ENCODE measurements around the gene ZFR2. TPM values are rescaled to one million over a fixed set of nuclear protein-coding genes. Genes with fewer than 3 reads are reported as not detected.

Gene ZFR2
- total and polyA plus RNA-seq, 2 of the 8 experiments (the other 6 are each of a cell fraction or from before 2014, with no cell fraction given) = 14.5 to 28.4 TPM

DNA sequence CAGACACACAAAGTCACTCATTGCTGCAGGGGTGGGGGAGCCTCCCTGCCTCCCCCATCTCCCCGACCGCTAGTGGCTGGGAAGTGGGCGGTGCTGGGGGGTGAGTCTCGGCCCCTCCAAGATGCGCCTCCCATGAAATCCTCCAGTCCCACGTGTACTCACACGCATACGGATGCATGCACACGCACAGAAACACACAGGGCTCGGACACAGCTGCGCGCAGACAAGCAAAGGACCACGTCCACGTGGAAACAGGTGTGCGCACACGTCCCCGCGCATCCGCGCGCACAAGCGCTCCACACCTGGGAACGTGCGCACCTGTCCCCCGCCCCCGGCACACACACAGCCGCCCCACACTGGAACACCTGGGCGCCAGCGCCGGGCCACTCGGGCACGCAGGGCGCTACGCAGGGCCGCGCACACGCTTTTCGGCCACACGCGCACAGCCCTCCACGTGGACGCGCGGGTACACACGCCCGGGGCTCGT lies 83.3 kb downstream of the ZFR2 start:
- Histone ChIP-seq H3K79me1 (ENCODE audit: low read depth, low read length) (no peaks in the 10 kb centered on the region), H2BK20ac (ENCODE audit: low read length) (0 out of 2 replicates have a peak overlapping the region, but pooled peaks have one; percentile 80), H3K27me3 (replicated peaks in 1 of 4; ENCODE audit: control insufficient read depth in 3 of 4, extremely low read depth in 1 of 4, insufficient read depth in 3 of 4, low read length in 3 of 4) (peaks cover 0 to 17% (median 7%) of the 10 kb centered on the region in 4 experiments; a peak in 6 of 7 replicates), H2BK5ac (ENCODE audit: low read depth, low read length) (peak overlapping the region; percentile 44; the same call in 1 of the 2 replicates), H2AFZ (ENCODE audit: low read length) (no peak overlapping the region; the same call in 1 of the 2 replicates), H4K5ac (ENCODE audit: insufficient read length, low read depth, low read length) (no peak overlapping the region), H3K36me3 (ENCODE audit: control insufficient read depth in 2 of 4, insufficient read depth in 4 of 4, low read length in 3 of 4) (peaks cover 0 to 14% (median 3%) of the 10 kb centered on the region in 4 experiments; a peak in 2 of 8 replicates), H2BK120ac (replicated peaks; ENCODE audit: low read depth, low read length) (peak overlapping the region; percentile 90), H3K4ac (replicated peaks; ENCODE audit: insufficient read length, low read depth, low read length) (peak overlapping the region; percentile 78), H4K20me1 (replicated peaks in 1 of 2; ENCODE audit: control insufficient read depth in 1 of 2, insufficient read depth in 2 of 2, low read length in 2 of 2) (no peaks in the 10 kb centered on the region), H3K14ac (ENCODE audit: insufficient read length) (no peak overlapping the region), H3K18ac (ENCODE audit: extremely low read depth, low read length) (peak overlapping the region; percentile 90; the same call in 1 of the 2 replicates), H3K23me2 (ENCODE audit: low read depth, low read length) (peaks cover 7% of the 10 kb centered on the region; the same call in 1 of the 2 replicates), H3K4me3 (ENCODE audit: extremely low read depth in 1 of 4, insufficient read depth in 2 of 4, low read depth in 3 of 4, low read length in 4 of 4) (peak overlapping the region; percentile 48 to 95 (median 66)), H4K8ac (ENCODE audit: extremely low read depth, insufficient read depth, low read length) (peak overlapping the region; percentile 88; the same call in 1 of the 2 replicates), H4K91ac (replicated peaks; ENCODE audit: insufficient read length, low read length) (peak overlapping the region; percentile 74), H3K27ac (ENCODE audit: low read depth, low read length) (no peak overlapping the region), H2BK12ac (ENCODE audit: low read depth, low read length) (peak overlapping the region; percentile 80; the same call in 1 of the 2 replicates), H3K9ac (replicated peaks in 1 of 4; ENCODE audit: extremely low read depth in 1 of 4, low read depth in 3 of 4, low read length in 3 of 4) (peak overlapping the region in 1 of 4 experiments; percentile 71; a peak in 2 of 7 replicates), H2BK15ac (ENCODE audit: low read length) (no peak overlapping the region), H3K4me2 (ENCODE audit: insufficient read depth in 1 of 2, low read depth in 2 of 2, low read length in 2 of 2) (peak overlapping the region; percentile 73 to 74), H3K56ac (replicated peaks; ENCODE audit: insufficient read length, low read depth, low read length) (peak overlapping the region; percentile 39), H3K9me3 (ENCODE audit: insufficient read depth in 2 of 2, low read depth in 1 of 2, low read length in 1 of 2) (peaks cover 17 to 22% of the 10 kb centered on the region in 2 experiments), H3K23ac (ENCODE audit: insufficient read length) (no peak overlapping the region), H3K4me1 (replicated peaks in 1 of 4; ENCODE audit: control insufficient read depth in 3 of 4, insufficient read depth in 4 of 4, low read length in 3 of 4) (peaks cover 0 to 9% (median 1%) of the 10 kb centered on the region in 4 experiments; a peak in 3 of 7 replicates), H2AK5ac (ENCODE audit: low read depth, low read length) (no peak overlapping the region; the same call in 1 of the 2 replicates), H3K79me2 (ENCODE audit: control insufficient read depth in 1 of 2, insufficient read depth in 2 of 2, low read length in 2 of 2) (no peaks in the 10 kb centered on the region)
- POLR2A ChIA-PET (ENCODE audit: partially characterized antibody) = interaction anchor here (0.8 to 4.4 kb wide), 5 partner anchors 13 to 202 kb away, joined by 3 to 19 read pairs (median 3); partner anchors contain the start of genes APBA3, EEF2, MRPL54 and NMRK2
- DNase-seq (ENCODE audit: low read depth in 1 of 2, low spot score in 2 of 2) (no peak), FAIRE-seq (no peak)
- CTCF ChIA-PET (ENCODE audit: partially characterized antibody) = interaction anchor here (0.6 to 1.1 kb wide), 2 partner anchors 33 to 431 kb away, joined by 3 read pairs; no protein-coding TSS in a partner anchor
- 7% methylated on average over 41 of the region's 47 CpGs; no CpG with 5 or more reads in 1 of the 2 experiments for WGBS, 2 experiments (ENCODE audit: extremely low coverage in 1 of 2, insufficient coverage in 1 of 2, insufficient read length in 1 of 2, insufficient replicate concordance in 2 of 2, low coverage in 1 of 2, low lambda C conversion rate in 2 of 2, missing lambda C conversion rate in 1 of 2)
- TF ChIP-seq SUZ12 (IDR thresholded peaks at IDR 0.05; ENCODE audit: low read length) (peak; percentile 59; the same call in 1 of the 2 replicates), KDM1A (IDR thresholded peaks at IDR 0.05; ENCODE audit: borderline replicate concordance, low read length) (peak; percentile 22; the same call in 1 of the 2 replicates), RBBP5 (IDR thresholded peaks at IDR 0.05; ENCODE audit: borderline replicate concordance, low read depth, low read length) (no peak), CREB1 (IDR thresholded peaks at IDR 0.05) (peak; percentile 27; the same call in 1 of the 2 replicates)

Data from H1 (cell line).